Mesodermal cell (in vitro differentiated cells): ENCODE measurements around the gene PTPRE.

Experiments
- H3K27ac ChIP-seq: 2 replicates; pipeline ENCODE4 v1.7.0; 2013; ENCODE audit warnings: mild to moderate bottlenecking, low read depth, low read length, moderate library complexity; ENCODE audit not compliant: severe bottlenecking
- H3K36me3 ChIP-seq: 2 replicates; pipeline ENCODE4 v1.7.1; 2013; ENCODE audit warnings: mild to moderate bottlenecking, low read length, moderate library complexity; ENCODE audit not compliant: control insufficient read depth, insufficient read depth
- H3K4me1 ChIP-seq: one replicate; pipeline ENCODE4 v1.7.1; 2013; ENCODE audit warnings: mild to moderate bottlenecking, low read length; ENCODE audit not compliant: insufficient read depth, control insufficient read depth, poor library complexity, severe bottlenecking
- H3K4me3 ChIP-seq: 2 replicates; pipeline ENCODE4 v1.7.0; 2013; ENCODE audit warnings: low read length, control low read depth, mild to moderate bottlenecking; ENCODE audit not compliant: insufficient read depth, poor library complexity, severe bottlenecking; ENCODE audit errors: extremely low read depth
- H3K9me3 ChIP-seq: 2 replicates; pipeline ENCODE4 v1.7.1; 2013; ENCODE audit warnings: mild to moderate bottlenecking, low read length, moderate library complexity; ENCODE audit not compliant: control insufficient read depth
- WGBS, 2 experiments: methylation state at CpG; one replicate each; pipeline ENCODE4 v1.1.5; 2013; ENCODE audit warnings: missing lambda C conversion rate in 2 of 2; ENCODE audit not compliant: insufficient coverage in 2 of 2; 5-methylcytosine and 5-hydroxymethylcytosine counted together

The PTPRE gene

DNA sequence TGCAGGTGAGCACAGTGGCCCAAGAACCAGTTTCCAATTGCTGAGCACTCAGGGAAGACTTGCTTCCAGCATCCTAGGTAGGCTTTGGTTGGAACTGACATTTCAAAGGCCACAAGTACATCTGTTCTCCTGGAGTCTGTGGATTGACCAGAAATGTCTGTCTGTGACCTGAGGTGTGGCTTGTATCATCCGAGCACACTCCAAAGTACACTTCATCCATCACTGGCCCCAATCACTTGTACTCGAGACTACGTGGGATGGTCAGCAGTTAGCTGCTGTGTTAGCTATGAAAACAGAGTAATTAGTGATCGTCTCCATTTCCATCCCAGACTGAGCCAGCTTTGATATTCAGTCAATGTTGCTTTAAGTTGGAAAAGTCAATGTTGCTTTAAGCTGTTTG is 174.3 kb downstream of the PTPRE start:
- H3K9me3 ChIP-seq: no peaks in the 10 kb centered on the region
- peaks cover 35% of the 10 kb centered on the region for H3K36me3 ChIP-seq
- 94 to 100% methylated on average over 2 of the region's 4 CpGs for WGBS, 2 experiments
- H3K27ac ChIP-seq: no peak overlapping the region
- H3K4me1 ChIP-seq: no peaks in the 10 kb centered on the region
- H3K4me3 ChIP-seq: no peak overlapping the region

GRCh38 chr10:128081720-128082119 is 174.8 kb downstream of the PTPRE start:
- Histone ChIP-seq H3K4me1 (peaks cover 2% of the 10 kb centered on the region), H3K4me3 (no peak overlapping the region), H3K36me3 (peaks cover 35% of the 10 kb centered on the region), H3K27ac (no peak overlapping the region), H3K9me3 (no peaks in the 10 kb centered on the region)
- 100% methylated on average over 1 of the region's 3 CpGs; no CpG with 5 or more reads in 1 of the 2 experiments for WGBS, 2 experiments

DNA sequence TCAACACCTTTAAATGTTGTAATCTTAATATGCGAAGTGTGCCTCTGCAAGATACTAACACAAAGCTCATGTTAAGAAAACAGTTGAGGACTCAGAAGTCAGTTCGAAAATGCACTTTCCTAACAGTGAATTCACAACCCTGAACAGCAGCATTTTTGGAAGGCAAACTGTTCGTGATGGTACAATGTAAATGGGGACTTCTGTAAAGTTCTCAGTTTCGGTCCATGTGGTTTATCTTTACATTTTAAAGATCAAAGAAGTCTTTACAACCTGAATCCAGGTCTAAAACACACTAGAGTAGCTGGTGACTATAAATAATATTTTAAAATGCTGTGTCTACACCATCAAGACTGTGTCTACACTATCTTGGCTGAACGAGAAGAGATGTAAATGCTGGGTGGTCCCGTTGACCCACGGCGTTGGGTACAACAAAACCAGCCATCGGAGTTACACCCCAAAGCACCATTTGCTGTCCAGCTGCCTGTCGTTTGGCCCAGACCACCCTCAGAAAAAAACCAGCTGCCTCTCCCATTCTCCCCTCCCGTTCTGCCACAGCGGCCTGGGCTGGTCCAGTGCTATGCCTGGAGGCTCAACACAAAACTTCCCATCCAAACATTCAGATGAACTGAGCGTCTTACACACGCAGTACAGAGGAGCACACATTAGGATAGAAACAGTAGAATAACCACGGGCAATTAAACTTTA is 176.4 kb downstream of the PTPRE start:
- Histone ChIP-seq H3K4me1 (peaks cover 8% of the 10 kb centered on the region), H3K36me3 (peaks cover 27% of the 10 kb centered on the region), H3K4me3 (no peak overlapping the region), H3K27ac (no peak overlapping the region), H3K9me3 (no peaks in the 10 kb centered on the region)
- WGBS, 2 experiments: 87 to 92% methylated on average over 8 of the region's 15 CpGs

DNA sequence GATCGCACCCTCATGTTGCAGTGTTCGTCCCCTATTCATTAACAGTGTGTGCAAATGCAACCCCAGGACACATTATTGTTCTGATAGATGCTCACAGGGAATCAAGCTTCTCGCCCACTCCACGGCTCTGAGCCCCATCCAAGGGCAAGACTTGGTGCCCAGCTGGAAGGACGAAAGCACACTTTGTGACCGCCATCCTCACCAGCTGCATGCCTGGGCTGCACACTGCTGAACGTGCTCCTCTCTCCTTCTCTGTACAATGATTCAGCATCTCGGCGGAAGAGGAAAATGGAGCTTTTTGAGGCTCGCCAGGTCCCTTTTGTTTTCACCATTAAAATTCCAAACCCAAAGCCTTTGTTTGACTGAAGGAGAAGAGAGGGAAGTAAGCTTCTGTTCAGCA is 177.5 kb downstream of the PTPRE start:
- WGBS, 2 experiments: 93 to 99% methylated on average over 7 to 9 of the region's 10 CpGs
- Histone ChIP-seq H3K9me3 (no peaks in the 10 kb centered on the region), H3K4me3 (no peak overlapping the region), H3K27ac (no peak overlapping the region), H3K36me3 (peaks cover 21% of the 10 kb centered on the region), H3K4me1 (peaks cover 8% of the 10 kb centered on the region)

DNA sequence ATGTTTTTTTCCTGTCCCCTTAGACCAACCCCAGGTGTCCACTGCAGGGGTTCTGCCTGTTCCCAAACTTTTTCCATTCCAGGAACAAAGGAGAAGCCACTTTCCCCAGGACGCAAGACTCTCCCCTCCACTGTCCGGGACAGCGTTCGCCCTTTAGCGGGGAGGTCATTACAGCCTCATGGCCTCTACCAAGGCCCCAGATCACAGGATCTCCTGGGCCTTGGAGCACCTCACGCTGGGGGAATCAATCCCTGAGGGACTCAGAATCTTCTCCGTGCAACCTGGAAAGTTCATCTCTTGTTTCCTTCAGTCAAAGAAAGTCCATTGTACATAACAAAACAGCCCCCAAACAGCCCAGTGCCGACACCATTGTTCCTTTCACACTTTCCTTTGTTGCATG is 178.1 kb downstream of the PTPRE start:
- H3K27ac ChIP-seq: no peak overlapping the region
- H3K9me3 ChIP-seq: no peaks in the 10 kb centered on the region
- H3K4me3 ChIP-seq: no peak overlapping the region
- H3K36me3 ChIP-seq: peaks cover 16% of the 10 kb centered on the region
- H3K4me1 ChIP-seq: peaks cover 8% of the 10 kb centered on the region
- 92 to 96% methylated on average over 6 to 7 of the region's 8 CpGs for WGBS, 2 experiments

DNA sequence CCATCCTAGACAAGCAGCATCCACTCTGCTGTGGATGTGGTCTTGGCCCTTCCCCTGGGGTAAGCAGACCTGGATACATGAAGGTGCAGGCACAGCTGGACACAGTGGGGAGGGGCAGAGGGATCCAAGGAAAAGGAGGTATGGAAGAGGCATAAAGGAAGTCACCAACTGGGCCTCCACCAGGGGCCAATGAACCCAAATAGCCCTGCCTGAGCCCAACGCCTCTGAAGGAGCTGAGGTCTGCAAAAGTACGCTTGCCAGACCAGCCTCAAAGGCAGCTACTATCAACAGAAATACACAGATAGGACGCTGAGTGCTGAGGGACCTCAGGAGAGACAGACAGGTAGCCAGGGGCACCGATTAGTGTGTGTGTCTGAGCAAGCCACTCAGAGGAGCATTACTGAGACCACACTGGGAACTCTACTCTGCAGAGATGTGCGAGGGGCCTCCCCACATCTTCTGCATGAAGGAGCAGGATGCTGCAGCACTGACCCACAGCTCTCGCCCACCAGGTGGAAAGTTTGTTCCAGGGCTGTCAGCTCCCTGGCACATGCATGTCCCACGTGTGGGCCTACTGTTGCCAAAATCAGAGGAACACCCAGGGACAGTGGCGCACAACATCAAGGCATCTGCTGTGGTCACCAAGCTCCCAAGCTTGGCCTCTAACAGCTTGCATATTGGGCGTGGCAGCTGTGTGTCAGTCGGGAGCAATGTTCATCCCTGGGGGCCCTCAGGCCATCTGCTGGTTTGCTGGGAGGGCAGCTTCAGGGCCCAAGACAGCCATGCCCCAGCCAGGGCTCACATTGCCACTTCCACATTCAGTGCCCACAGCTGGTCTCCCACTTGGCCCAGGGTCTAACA is 179.3 kb downstream of the PTPRE start:
- Histone ChIP-seq H3K4me3 (no peak overlapping the region), H3K9me3 (no peaks in the 10 kb centered on the region), H3K27ac (no peak overlapping the region), H3K4me1 (peaks cover 8% of the 10 kb centered on the region), H3K36me3 (peaks cover 7% of the 10 kb centered on the region)
- 86 to 91% methylated on average over 10 of the region's 10 CpGs for WGBS, 2 experiments

GRCh38 chr10:128087146-128087883 is 180.4 kb downstream of the PTPRE start:
- Histone ChIP-seq H3K4me1 (peaks cover 8% of the 10 kb centered on the region), H3K27ac (no peak overlapping the region), H3K36me3 (peaks cover 7% of the 10 kb centered on the region), H3K9me3 (no peaks in the 10 kb centered on the region), H3K4me3 (no peak overlapping the region)
- WGBS, 2 experiments: 86 to 100% methylated on average over 1 to 3 of the region's 7 CpGs

DNA sequence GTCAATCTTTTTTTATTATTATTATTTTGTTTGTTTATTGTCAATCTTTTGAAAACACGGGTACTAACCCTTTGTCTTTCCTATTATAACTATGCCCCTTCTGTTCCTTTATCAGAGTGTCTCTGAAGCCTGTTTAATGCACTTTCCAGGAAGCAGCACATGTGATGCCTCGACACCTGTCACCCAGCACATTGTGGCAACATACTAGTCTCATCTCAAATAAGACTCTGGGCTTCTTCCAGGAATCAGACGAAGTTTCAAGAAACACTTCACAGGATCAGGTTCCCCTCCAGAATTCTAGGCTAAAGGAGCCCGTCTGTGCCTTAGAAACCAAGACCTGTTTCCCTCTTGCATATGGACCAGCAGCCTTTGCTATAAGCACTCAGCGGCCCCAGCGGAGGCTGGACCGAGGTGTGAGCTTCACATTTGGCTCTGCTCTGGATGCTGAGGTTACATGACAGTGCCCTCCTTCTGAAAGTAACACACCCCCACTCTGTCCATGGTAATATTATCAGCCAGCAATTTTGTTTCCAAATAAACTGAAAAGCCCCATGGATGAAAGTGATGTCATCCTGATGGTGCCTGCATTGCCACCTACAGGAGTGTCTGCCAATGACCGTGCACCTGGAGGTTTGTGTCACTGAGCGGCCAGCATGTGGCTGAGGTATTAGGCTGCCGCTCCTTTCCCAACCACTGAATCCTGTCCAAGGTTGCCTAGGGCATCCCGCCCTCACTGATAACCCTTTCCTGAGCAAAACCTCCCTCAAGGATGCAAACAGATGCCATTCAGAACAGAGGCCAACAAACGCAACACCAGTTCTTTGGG is 181.2 kb downstream of the PTPRE start:
- Histone ChIP-seq H3K4me3 (no peak overlapping the region), H3K36me3 (peaks cover 6% of the 10 kb centered on the region), H3K27ac (no peak overlapping the region), H3K9me3 (no peaks in the 10 kb centered on the region), H3K4me1 (peaks cover 8% of the 10 kb centered on the region)
- WGBS, 2 experiments: 75 to 85% methylated on average over 10 of the region's 12 CpGs

DNA sequence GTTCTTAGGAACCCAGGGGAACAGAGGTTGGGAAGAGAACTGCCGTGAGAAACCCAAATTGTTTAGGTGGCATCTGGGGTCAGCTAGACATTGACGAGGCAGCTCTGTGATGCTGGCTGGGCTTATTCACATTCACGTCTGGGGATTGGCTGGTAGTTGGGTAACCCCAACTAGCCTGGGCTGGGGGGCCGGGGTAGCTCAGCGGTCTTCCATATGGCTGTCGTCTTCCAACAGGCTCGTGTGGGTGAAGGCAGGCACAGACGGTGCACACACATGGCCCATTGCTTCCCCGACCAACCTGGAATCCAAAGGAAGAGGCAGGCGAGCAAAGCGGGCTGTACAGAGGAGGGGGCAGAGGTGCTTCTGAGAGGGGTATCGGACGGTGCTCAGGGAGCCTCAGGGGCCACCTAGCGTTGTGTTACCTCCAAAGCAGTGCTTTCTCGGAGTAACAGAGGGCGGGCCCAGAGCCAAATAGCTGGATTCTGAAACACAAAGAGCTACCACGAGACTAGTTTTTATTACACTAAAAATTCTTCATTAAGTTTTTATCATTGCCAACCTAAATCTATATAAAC is 184.8 kb downstream of the PTPRE start:
- H3K4me1 ChIP-seq: peaks cover 6% of the 10 kb centered on the region
- WGBS, 2 experiments: 85 to 86% methylated on average over 12 to 16 of the region's 17 CpGs
- H3K4me3 ChIP-seq: no peak overlapping the region
- H3K36me3 ChIP-seq: no peaks in the 10 kb centered on the region
- H3K9me3 ChIP-seq: no peaks in the 10 kb centered on the region
- H3K27ac ChIP-seq: no peak overlapping the region

DNA sequence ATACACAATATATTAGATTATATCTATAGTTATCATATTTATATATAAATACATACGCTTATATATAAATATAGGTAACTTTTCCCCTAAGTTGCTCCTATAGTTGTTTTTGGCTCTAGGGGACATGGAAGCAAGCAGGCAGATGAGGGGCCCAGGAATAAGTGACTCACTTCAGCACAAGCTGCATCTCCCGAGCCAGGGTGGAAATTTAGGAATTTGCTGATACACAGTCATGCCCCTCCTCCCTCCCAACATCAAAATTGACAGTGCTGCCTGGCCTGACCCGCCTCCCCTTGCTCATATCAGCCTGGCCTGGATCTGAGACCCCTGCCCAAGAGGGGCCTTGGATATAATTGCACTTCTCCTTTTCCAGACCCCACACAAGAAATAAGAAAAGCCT is 185.6 kb downstream of the PTPRE start:
- H3K27ac ChIP-seq: no peak overlapping the region
- H3K9me3 ChIP-seq: no peaks in the 10 kb centered on the region
- H3K36me3 ChIP-seq: peaks cover 6% of the 10 kb centered on the region
- peaks cover 4% of the 10 kb centered on the region for H3K4me1 ChIP-seq
- 83% methylated on average over 1 of the region's 3 CpGs; no CpG with 5 or more reads in 1 of the 2 experiments for WGBS, 2 experiments
- no peak overlapping the region for H3K4me3 ChIP-seq
